HG03442 (cell line): Measurements from ENCODE around the gene FAM229B.

Source experiments
- ATAC-seq: cut with Tn5 transposase; IDR thresholded peaks from one replicate; pipeline ENCODE4 v1.9.1; 2021; ENCODE audit warnings: mild to moderate bottlenecking, moderate library complexity; ENCODE audit not compliant: unreplicated experiment

Gene FAM229B

GRCh38 chr6:112139052-112139451 lies 51.7 kb downstream of the FAM229B start:
- ATAC-seq: no peak

- no peak for ATAC-seq
Measured at GRCh38 chr6:112141707-112142106, 54.3 kb downstream of the FAM229B start.

- no peak for ATAC-seq
Measured at GRCh38 chr6:112144145-112144926, 56.9 kb downstream of the FAM229B start.

GRCh38 chr6:112145080-112145573 lies 57.7 kb downstream of the FAM229B start:
- ATAC-seq: no peak

GRCh38 chr6:112148103-112148502 lies 60.7 kb downstream of the FAM229B start:
- ATAC-seq: no peak

GRCh38 chr6:112149236-112149635 lies 61.8 kb downstream of the FAM229B start:
- no peak for ATAC-seq

- ATAC-seq: no peak
Measured at GRCh38 chr6:112149719-112150263, 62.4 kb downstream of the FAM229B start.

GRCh38 chr6:112150363-112150762 lies 63.0 kb downstream of the FAM229B start:
- no peak for ATAC-seq
